Stimulated activated CD8-positive, alpha-beta memory T cell treated with anti-CD3 and anti-CD28 coated beads, Interleukin-12 subunit alpha, Interleukin-12 subunit beta, amount 100 ng/mL, for 4 hours (primary cell): ENCODE measurements around the gene GAL3ST2.

Source experiments
- DNase-seq: peaks from one replicate; pipeline ENCODE4 v3.0.0-alpha.2; 2020; ENCODE audit warnings: low read depth

The GAL3ST2 gene

GRCh38 chr2:241846406-241846805 lies 69.8 kb downstream of the GAL3ST2 start:
- DNase-seq = no peak

GRCh38 chr2:241848761-241849615 lies 72.4 kb downstream of the GAL3ST2 start:
- DNase-seq = no peak

DNA sequence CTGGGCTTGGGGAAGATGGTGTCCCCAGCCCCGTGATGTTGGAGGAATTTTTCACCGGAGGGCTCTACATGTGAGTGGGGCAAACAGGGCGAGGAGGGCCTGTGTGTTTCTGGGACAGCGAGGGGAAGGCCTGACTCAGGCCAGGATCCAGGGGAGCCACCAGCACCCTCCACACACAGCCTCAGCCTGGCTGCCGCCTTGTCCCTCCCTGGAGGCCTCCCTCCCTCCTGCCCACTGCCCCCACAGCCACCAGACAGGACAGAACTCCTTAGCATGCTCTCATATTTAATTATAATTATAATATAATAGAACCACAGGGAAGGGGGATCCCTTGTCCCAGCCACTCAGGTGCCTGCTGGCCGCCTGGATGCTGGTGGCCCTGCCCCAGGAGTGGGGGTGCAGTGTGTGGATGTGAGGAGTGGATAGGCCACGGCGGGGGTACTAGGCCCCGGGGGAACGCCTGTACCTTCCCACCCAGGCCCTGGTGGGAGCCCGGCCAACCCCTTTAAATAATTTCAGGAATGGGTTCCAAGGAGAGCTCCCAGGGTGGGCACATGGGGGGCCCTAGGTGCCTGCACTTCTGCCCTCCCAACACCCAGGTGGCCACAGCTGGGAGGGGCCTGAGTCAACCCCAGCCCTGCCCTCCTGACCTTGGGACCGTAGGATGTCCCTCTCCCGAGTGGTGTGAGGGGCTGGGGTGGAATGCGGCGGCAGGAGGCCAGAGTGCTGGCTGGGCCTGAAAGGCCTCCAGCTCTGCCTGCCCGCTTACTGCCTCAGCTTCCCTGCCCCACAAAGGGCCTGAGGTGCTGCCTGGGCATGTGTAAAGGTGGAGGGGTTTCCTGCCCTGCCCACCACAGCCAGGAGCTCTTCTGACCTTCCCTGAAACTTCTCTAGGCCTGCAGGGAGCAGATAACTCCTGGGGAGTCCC lies 73.3 kb downstream of the GAL3ST2 start:
- DNase-seq = no peak

- no peak for DNase-seq
These were observed 74.1 kb downstream of the GAL3ST2 start for GRCh38 chr2:241850544-241851324.

- DNase-seq = no peak
These were observed 74.9 kb downstream of the GAL3ST2 start for GRCh38 chr2:241851325-241852115.

DNA sequence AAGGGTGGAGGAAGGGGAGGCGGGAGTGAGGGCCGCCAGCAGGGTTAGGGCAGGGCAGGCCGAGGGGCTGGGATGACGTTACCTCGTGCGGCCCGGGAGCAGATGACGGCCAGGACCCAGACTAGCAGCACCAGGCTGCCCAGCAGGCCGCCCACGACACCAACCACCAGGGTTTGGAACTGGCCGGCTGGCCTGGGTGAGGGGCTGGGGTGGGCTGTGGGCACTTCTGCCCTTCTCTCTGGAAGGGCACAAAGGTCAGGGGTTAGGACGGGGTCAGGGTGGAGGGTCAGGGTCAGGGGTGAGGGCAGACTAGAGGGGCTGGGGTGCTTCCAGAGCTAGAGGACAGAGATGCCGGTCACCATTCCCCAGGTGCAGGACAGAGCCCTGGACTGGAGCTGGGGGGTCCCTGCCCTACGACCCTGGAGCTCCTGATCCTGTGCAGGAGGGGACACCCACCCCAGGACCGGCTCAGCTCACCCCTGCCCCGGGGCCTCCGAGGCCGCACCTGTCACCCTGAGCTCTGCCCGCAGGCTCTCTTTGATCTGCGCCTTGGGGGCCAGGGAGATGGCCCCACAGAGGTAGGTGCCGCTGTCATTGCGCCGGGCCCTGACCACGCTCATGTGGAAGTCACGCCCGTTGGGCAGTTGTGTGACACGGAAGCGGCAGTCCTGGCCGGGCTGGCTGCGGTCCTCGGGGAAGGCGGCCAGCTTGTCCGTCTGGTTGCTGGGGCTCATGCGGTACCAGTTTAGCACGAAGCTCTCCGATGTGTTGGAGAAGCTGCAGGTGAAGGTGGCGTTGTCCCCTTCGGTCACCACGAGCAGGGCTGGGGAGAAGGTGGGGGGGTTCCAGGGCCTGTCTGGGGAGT lies 75.7 kb downstream of the GAL3ST2 start:
- no peak for DNase-seq

- DNase-seq = no peak
These were observed 76.5 kb downstream of the GAL3ST2 start for GRCh38 chr2:241852981-241853631.
